B cell (primary cell): ENCODE measurements around the gene RBM26. TPM values are rescaled to one million over a fixed set of nuclear protein-coding genes. Genes with fewer than 3 reads are reported as not detected.

Source experiments
- ATAC-seq: fragments of 200-7000 bp; cut with Tn5 transposase; one replicate; pipeline ENCODE4 v1.10.0; 2021; ENCODE audit warnings: low read depth, mild to moderate bottlenecking, moderate number of reproducible peaks, moderate library complexity
- CTCF ChIA-PET: fragments of 350-600 bp; sonication (Branson Sonifier 250); formaldehyde crosslinking; loops from one replicate; lab custom pipeline; 2021; ENCODE audit warnings: antibody characterized with exemption, inconsistent platforms; lab: Charles Lee
- POLR2A ChIA-PET: fragments of 350-600 bp; sonication (Branson Sonifier 250); formaldehyde crosslinking; loops from one replicate; lab custom pipeline; 2021; ENCODE audit warnings: antibody characterized with exemption; lab: Charles Lee
- DNase-seq: peaks from one replicate; pipeline ENCODE4 v3.0.0; 2013
- H2AFZ ChIP-seq: 2 replicates; pipeline ENCODE4 v1.6.1; 2012; ENCODE audit warnings: mild to moderate bottlenecking, low read depth, low read length; ENCODE audit not compliant: insufficient read depth, poor library complexity, severe bottlenecking
- H3K27ac ChIP-seq, 2 donors: 1 replicate in 1 of 2; 2 replicates in 1 of 2; pipeline ENCODE4 v1.5.1; 2012 to 2013; ENCODE audit warnings: low read length in 2 of 2, mild to moderate bottlenecking in 2 of 2, moderate library complexity in 1 of 2
- H3K27me3 ChIP-seq, 4 experiments: fragments of 200-600 bp in 1 of 4; sonication (generic) in 1 of 4; replicated peaks in 1 of 4; 1 replicate in 2 of 4; 2 replicates in 2 of 4; pipeline versions ENCODE4 v1.6.1 to v1.7.0; 2013 to 2016; ENCODE audit warnings: low read length in 3 of 4, mild to moderate bottlenecking in 2 of 4, mixed read lengths in 1 of 4, moderate library complexity in 1 of 4; ENCODE audit not compliant: insufficient read depth in 4 of 4, control insufficient read depth in 3 of 4; ENCODE audit errors: control extremely low read depth in 1 of 4
- H3K36me3 ChIP-seq, 2 experiments: replicated peaks in 1 of 2; 1 replicate in 1 of 2; 2 replicates in 1 of 2; pipeline versions ENCODE4 v1.6.1 to v1.7.1; 2013; ENCODE audit warnings: low read length in 1 of 2; ENCODE audit not compliant: insufficient read depth in 2 of 2, control insufficient read depth in 1 of 2; ENCODE audit errors: control extremely low read depth in 1 of 2, extremely low read depth in 1 of 2
- H3K4me1 ChIP-seq, 2 donors: fragments of 200-600 bp in 1 of 2; sonication (generic) in 1 of 2; 1 replicate in 1 of 2; 2 replicates in 1 of 2; pipeline versions ENCODE4 v1.5.1 to v1.6.1; 2013 to 2017; ENCODE audit warnings: low read length in 2 of 2; ENCODE audit not compliant: control insufficient read depth in 2 of 2, insufficient read depth in 2 of 2
- H3K4me2 ChIP-seq: replicated peaks from 2 replicates; pipeline ENCODE3; 2012; ENCODE audit warnings: mild to moderate bottlenecking, low read depth, low read length; ENCODE audit not compliant: poor library complexity, severe bottlenecking
- H3K4me3 ChIP-seq, 5 experiments: fragments of 200-600 bp in 1 of 5; sonication (generic) in 1 of 5; 1 replicate in 3 of 5; 2 replicates in 2 of 5; pipeline versions ENCODE4 v1.5.1 to v1.7.0; 2011 to 2016; ENCODE audit warnings: low read length in 4 of 5, mild to moderate bottlenecking in 4 of 5, low read depth in 2 of 5, control low read depth in 1 of 5, moderate library complexity in 1 of 5; ENCODE audit not compliant: insufficient read depth in 1 of 5; ENCODE audit errors: control extremely low read depth in 1 of 5, extremely low read depth in 1 of 5
- H3K79me2 ChIP-seq: fragments of 200-600 bp; sonication (generic); one replicate; pipeline ENCODE4 v1.6.0; 2016; ENCODE audit warnings: low read length; ENCODE audit not compliant: control insufficient read depth, insufficient read depth
- H3K9ac ChIP-seq: fragments of 200-600 bp; sonication (generic); 2 replicates; pipeline ENCODE4 v1.6.1; 2017; ENCODE audit warnings: mild to moderate bottlenecking, low read length, moderate library complexity
- H3K9me3 ChIP-seq, 3 donors: one replicate each; pipeline versions ENCODE4 v1.6.1 to v1.7.1; 2013; ENCODE audit warnings: low read length in 2 of 3; ENCODE audit not compliant: control insufficient read depth in 2 of 3, insufficient read depth in 1 of 3; ENCODE audit errors: control extremely low read depth in 1 of 3
- H4K20me1 ChIP-seq: 2 replicates; pipeline ENCODE4 v1.6.0; 2012; ENCODE audit warnings: mild to moderate bottlenecking, low read length; ENCODE audit not compliant: insufficient read depth, control insufficient read depth, poor library complexity, severe bottlenecking
- H3K27ac Mint-ChIP-seq: one replicate; pipeline ENCODE4 v1.8.0; 2021; ENCODE audit warnings: mixed read lengths
- H3K27me3 Mint-ChIP-seq: one replicate; pipeline ENCODE4 v1.8.0; 2021; ENCODE audit warnings: mixed read lengths
- H3K4me1 Mint-ChIP-seq: one replicate; pipeline ENCODE4 v1.8.0; 2021; ENCODE audit warnings: mixed read lengths
- H3K4me3 Mint-ChIP-seq: one replicate; pipeline ENCODE4 v1.8.0; 2021; ENCODE audit warnings: mixed read lengths
- H3K9me3 Mint-ChIP-seq: one replicate; pipeline ENCODE4 v1.8.0; 2022; ENCODE audit warnings: mixed read lengths; ENCODE audit not compliant: insufficient read depth
- EZH2 ChIP-seq: IDR thresholded peaks from 2 replicates; pipeline ENCODE4 v1.6.1; 2012; ENCODE audit warnings: borderline replicate concordance, low read depth, mild to moderate bottlenecking, moderate library complexity, low read length; ENCODE audit not compliant: insufficient read depth, poor library complexity, severe bottlenecking
- WGBS: methylation state at CpG from one replicate; pipeline ENCODE4 v1.1.5; 2013; ENCODE audit warnings: missing lambda C conversion rate; ENCODE audit not compliant: insufficient coverage; 5-methylcytosine and 5-hydroxymethylcytosine counted together
- intact Hi-C: fragments of 100-400 bp; cut with micrococcal nuclease; formaldehyde crosslinking; loops from one replicate; pipeline ENCODE4 v1.10.0; 2022
- polyA minus RNA-seq: library from RNA; depleted of rRNA, polyadenylated mRNA; stranded (reverse); fragments of >200 nt; gene quantifications from 2 replicates; pipeline ENCODE4 v1.2.3, GENCODE V29; 2012
- polyA plus RNA-seq: library from polyadenylated mRNA; depleted of rRNA; stranded (reverse); fragments of >200 nt; gene quantifications from 2 replicates; pipeline ENCODE4 v1.2.3, GENCODE V29; 2012
- total RNA-seq, 2 donors: library from RNA; stranded (reverse); fragments of 120-200 nt in 1 of 2; gene quantifications; 1 replicate in 1 of 2; 2 replicates in 1 of 2; pipeline versions ENCODE4 v1.2.3 to v1.2.4, GENCODE V29; 2013 to 2022
- TF ChIP-seq, protein P1 (sequence below): fragments of 200-600 bp; IDR thresholded peaks from one replicate; pipeline ENCODE4 v1.8.0; 2022; ENCODE audit warnings: antibody characterized with exemption, mild to moderate bottlenecking

RBM26 gene, protein sequence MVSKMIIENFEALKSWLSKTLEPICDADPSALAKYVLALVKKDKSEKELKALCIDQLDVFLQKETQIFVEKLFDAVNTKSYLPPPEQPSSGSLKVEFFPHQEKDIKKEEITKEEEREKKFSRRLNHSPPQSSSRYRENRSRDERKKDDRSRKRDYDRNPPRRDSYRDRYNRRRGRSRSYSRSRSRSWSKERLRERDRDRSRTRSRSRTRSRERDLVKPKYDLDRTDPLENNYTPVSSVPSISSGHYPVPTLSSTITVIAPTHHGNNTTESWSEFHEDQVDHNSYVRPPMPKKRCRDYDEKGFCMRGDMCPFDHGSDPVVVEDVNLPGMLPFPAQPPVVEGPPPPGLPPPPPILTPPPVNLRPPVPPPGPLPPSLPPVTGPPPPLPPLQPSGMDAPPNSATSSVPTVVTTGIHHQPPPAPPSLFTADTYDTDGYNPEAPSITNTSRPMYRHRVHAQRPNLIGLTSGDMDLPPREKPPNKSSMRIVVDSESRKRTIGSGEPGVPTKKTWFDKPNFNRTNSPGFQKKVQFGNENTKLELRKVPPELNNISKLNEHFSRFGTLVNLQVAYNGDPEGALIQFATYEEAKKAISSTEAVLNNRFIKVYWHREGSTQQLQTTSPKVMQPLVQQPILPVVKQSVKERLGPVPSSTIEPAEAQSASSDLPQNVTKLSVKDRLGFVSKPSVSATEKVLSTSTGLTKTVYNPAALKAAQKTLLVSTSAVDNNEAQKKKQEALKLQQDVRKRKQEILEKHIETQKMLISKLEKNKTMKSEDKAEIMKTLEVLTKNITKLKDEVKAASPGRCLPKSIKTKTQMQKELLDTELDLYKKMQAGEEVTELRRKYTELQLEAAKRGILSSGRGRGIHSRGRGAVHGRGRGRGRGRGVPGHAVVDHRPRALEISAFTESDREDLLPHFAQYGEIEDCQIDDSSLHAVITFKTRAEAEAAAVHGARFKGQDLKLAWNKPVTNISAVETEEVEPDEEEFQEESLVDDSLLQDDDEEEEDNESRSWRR
- total RNA-seq (159 and 165 TPM in 2 replicates), polyA plus RNA-seq (34.5 and 60.3 TPM in 2 replicates), polyA minus RNA-seq (24.5 and 33.2 TPM in 2 replicates)
- total RNA-seq (2013) = 75.7 TPM

- no peaks in the 10 kb centered on the region for H4K20me1 ChIP-seq
- Mint-ChIP-seq H3K4me1 (peaks cover 26% of the 10 kb centered on the region), H3K4me3 (no peak within 1 kb of the TSS), H3K9me3 (no peaks in the 10 kb centered on the region), H3K27me3 (no peaks in the 10 kb centered on the region), H3K27ac (peak within 1 kb of the TSS; percentile 98)
- peak within 1 kb of the TSS; percentile 86 for H3K4me2 ChIP-seq
- H3K79me2 ChIP-seq = peaks cover 66% of the 10 kb centered on the region
- intact Hi-C loops = loop anchor here (1.0 to 5.0 kb wide), 4 partner anchors 12 to 1709 kb away; partner anchors contain the start of genes SLAIN1 and SPRY2
- H3K9ac ChIP-seq = peak within 1 kb of the TSS; percentile 89
- H3K27ac ChIP-seq = peak within 1 kb of the TSS; percentile 94 to 95
- POLR2A ChIA-PET = interaction anchor here (0.7 to 3.7 kb wide), 5 partner anchors 13 to 75 kb away, joined by 3 to 16 read pairs (median 5); partner anchors contain the start of gene NDFIP2
- no peaks in the 10 kb centered on the region for H3K9me3 ChIP-seq
- H3K36me3 ChIP-seq = peaks cover 0 to 5% of the 10 kb centered on the region in 2 experiments
- peak; percentile 97 for DNase-seq
- under 1% methylated on average over 60 of the region's 72 CpGs for WGBS
- no peaks in the 10 kb centered on the region for H3K27me3 ChIP-seq
- peak within 1 kb of the TSS; percentile 69 to 95 (median 87) for H3K4me3 ChIP-seq
- peaks cover 32 to 48% of the 10 kb centered on the region in 2 donors for H3K4me1 ChIP-seq
- H2AFZ ChIP-seq = peak within 1 kb of the TSS; percentile 96
- TF ChIP-seq EZH2 = no peak
- TF ChIP-seq, protein P1, sequence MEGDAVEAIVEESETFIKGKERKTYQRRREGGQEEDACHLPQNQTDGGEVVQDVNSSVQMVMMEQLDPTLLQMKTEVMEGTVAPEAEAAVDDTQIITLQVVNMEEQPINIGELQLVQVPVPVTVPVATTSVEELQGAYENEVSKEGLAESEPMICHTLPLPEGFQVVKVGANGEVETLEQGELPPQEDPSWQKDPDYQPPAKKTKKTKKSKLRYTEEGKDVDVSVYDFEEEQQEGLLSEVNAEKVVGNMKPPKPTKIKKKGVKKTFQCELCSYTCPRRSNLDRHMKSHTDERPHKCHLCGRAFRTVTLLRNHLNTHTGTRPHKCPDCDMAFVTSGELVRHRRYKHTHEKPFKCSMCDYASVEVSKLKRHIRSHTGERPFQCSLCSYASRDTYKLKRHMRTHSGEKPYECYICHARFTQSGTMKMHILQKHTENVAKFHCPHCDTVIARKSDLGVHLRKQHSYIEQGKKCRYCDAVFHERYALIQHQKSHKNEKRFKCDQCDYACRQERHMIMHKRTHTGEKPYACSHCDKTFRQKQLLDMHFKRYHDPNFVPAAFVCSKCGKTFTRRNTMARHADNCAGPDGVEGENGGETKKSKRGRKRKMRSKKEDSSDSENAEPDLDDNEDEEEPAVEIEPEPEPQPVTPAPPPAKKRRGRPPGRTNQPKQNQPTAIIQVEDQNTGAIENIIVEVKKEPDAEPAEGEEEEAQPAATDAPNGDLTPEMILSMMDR = peak; percentile 15
- CTCF ChIA-PET = interaction anchor here (0.9 to 3.6 kb wide), 4 partner anchors 13 to 135 kb away, joined by 3 to 24 read pairs (median 8); no protein-coding TSS in a partner anchor
- peak; percentile 84 for ATAC-seq
Observed at GRCh38 chr13:79405831-79406596, at the start of gene RBM26. RBM26 (minus strand) TSS chr13:79406255; CDS start chr13:79405774, 481 bp downstream.
